MCF 10A (cell line): ENCODE data around the gene MED10. TPM values are rescaled to one million over a fixed set of nuclear protein-coding genes. Genes with fewer than 3 reads are reported as not detected.

Experiments used
- BruUV-seq: library from RNA; stranded (reverse); fragments of 400-500 nt; replicated peaks from 2 replicates; lab custom pipeline; 2021; lab: Mats Ljungman, UMichigan
- CTCF ChIA-PET: fragments of 300-600 bp; sonication (Branson Sonifier 250); formaldehyde crosslinking; extraction: SDS; loops from one replicate; lab custom pipeline; 2021; ENCODE audit warnings: antibody characterized with exemption, inconsistent platforms; lab: Yijun Ruan, JAX
- POLR2A ChIA-PET: fragments of 300-600, 350-650 bp; sonication (Branson Sonifier 250); formaldehyde crosslinking; extraction: SDS; loops from one replicate; lab custom pipeline; 2020; ENCODE audit warnings: antibody characterized with exemption, inconsistent platforms; lab: Yijun Ruan, JAX
- DNase-seq: peaks from one replicate; pipeline ENCODE4 v3.0.0-alpha.2; 2018; ENCODE audit not compliant: unreplicated experiment
- H3K27ac Mint-ChIP-seq: one replicate; pipeline ENCODE4 v1.8.0; 2022; ENCODE audit warnings: mild to moderate bottlenecking, low read depth, mixed read lengths; ENCODE audit not compliant: unreplicated experiment
- H3K27me3 Mint-ChIP-seq: one replicate; pipeline ENCODE4 v1.8.0; 2022; ENCODE audit warnings: mixed read lengths; ENCODE audit not compliant: insufficient read depth, unreplicated experiment
- H3K36me3 Mint-ChIP-seq: one replicate; pipeline ENCODE4 v1.8.0; 2022; ENCODE audit warnings: mild to moderate bottlenecking, moderate library complexity, mixed read lengths; ENCODE audit not compliant: insufficient read depth, unreplicated experiment
- H3K4me1 Mint-ChIP-seq: one replicate; pipeline ENCODE4 v1.8.0; 2022; ENCODE audit warnings: mixed read lengths; ENCODE audit not compliant: insufficient read depth, unreplicated experiment
- H3K4me3 Mint-ChIP-seq: one replicate; pipeline ENCODE4 v1.8.0; 2022; ENCODE audit warnings: mild to moderate bottlenecking, moderate library complexity, mixed read lengths; ENCODE audit not compliant: unreplicated experiment
- H3K9me3 Mint-ChIP-seq: one replicate; pipeline ENCODE4 v1.8.0; 2022; ENCODE audit warnings: mixed read lengths; ENCODE audit not compliant: unreplicated experiment
- intact Hi-C: fragments of 100-400 bp; cut with micrococcal nuclease; formaldehyde crosslinking; loops from 2 replicates; pipeline ENCODE4 v1.14.1; 2022
- total RNA-seq: library from RNA; stranded (reverse); gene quantifications from 2 replicates; pipeline ENCODE4 v1.2.3, GENCODE V29; 2022
- TF ChIP-seq, protein P1 (sequence below): fragments of 200-600 bp; IDR thresholded peaks from one replicate; pipeline ENCODE4 v1.8.0; 2022; ENCODE audit warnings: antibody characterized with exemption, mild to moderate bottlenecking; ENCODE audit not compliant: unreplicated experiment

Gene MED10
- total RNA-seq, 1 experiment from 2014 or later: 85.1 TPM

DNA sequence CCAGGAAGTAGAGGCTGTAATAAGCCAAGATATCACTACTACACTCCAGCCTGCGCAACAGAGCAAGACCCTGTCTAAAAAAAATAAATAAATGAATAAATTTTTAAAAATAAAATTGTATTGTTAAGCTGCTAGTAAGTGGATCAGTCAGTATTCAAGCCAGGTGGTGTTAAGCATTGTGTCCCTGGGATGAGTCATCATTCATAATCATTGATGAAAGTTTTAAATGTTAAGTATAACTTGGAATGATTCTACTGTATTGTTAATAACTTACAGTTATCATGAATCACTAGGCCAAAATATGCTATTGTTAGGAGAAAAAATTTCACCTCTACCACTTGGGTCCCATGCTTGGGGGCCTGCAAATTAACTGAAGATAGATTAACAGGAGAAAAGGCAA, 38.2 kb downstream of the MED10 start:
- Mint-ChIP-seq H3K27ac (no peak overlapping the region), H3K4me1 (no peaks in the 10 kb centered on the region), H3K9me3 (no peaks in the 10 kb centered on the region), H3K4me3 (no peak overlapping the region), H3K27me3 (peaks cover 51% of the 10 kb centered on the region), H3K36me3 (no peaks in the 10 kb centered on the region)
- ChIA-PET CTCF (no interaction called here), POLR2A (no interaction called here)
- intact Hi-C loops: no loop called here
- TF ChIP-seq, protein P1, sequence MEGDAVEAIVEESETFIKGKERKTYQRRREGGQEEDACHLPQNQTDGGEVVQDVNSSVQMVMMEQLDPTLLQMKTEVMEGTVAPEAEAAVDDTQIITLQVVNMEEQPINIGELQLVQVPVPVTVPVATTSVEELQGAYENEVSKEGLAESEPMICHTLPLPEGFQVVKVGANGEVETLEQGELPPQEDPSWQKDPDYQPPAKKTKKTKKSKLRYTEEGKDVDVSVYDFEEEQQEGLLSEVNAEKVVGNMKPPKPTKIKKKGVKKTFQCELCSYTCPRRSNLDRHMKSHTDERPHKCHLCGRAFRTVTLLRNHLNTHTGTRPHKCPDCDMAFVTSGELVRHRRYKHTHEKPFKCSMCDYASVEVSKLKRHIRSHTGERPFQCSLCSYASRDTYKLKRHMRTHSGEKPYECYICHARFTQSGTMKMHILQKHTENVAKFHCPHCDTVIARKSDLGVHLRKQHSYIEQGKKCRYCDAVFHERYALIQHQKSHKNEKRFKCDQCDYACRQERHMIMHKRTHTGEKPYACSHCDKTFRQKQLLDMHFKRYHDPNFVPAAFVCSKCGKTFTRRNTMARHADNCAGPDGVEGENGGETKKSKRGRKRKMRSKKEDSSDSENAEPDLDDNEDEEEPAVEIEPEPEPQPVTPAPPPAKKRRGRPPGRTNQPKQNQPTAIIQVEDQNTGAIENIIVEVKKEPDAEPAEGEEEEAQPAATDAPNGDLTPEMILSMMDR: no peak
- DNase-seq: no peak
- BruUV-seq: no TSS peak

GRCh38 chr5:6338871-6339270, 39.5 kb downstream of the MED10 start:
- peaks cover 54% of the 10 kb centered on the region for H3K27me3 Mint-ChIP-seq
- no peak overlapping the region for H3K4me3 Mint-ChIP-seq
- H3K27ac Mint-ChIP-seq: no peak overlapping the region
- BruUV-seq: no TSS peak
- DNase-seq: no peak
- ChIA-PET CTCF (no interaction called here), POLR2A (no interaction called here)
- H3K9me3 Mint-ChIP-seq: no peaks in the 10 kb centered on the region
- H3K36me3 Mint-ChIP-seq: no peaks in the 10 kb centered on the region
- H3K4me1 Mint-ChIP-seq: no peaks in the 10 kb centered on the region
- TF ChIP-seq, protein P1: no peak
- intact Hi-C loops: no loop called here

DNA sequence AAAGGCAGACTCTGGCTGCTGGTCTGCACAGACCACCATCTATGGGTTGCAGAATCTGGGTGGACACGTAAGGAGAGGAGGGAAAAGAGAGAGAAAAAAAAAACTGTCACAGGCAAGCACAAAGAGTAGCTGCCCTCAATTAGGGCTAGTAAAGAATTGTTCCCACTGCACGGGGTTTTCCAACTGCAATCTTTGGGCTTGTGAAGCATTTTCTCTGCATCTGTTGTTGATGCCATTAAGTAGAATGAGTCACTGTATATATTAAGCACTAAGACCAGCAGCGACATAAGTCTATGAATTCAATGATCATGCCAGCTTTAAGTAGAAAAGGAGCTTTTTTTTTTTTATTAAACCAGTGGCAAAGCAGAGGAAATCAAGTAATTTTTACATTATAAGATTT, 40.2 kb downstream of the MED10 start:
- DNase-seq: no peak
- Mint-ChIP-seq H3K9me3 (no peaks in the 10 kb centered on the region), H3K27ac (no peak overlapping the region), H3K27me3 (peaks cover 51% of the 10 kb centered on the region), H3K36me3 (no peaks in the 10 kb centered on the region), H3K4me3 (no peak overlapping the region), H3K4me1 (no peaks in the 10 kb centered on the region)
- ChIA-PET POLR2A (no interaction called here), CTCF (interaction anchor here (0.9 kb wide), 1 partner anchor 240 kb away, joined by 3 read pairs; no protein-coding TSS in a partner anchor)
- intact Hi-C loops: no loop called here
- TF ChIP-seq, protein P1: no peak
- BruUV-seq: no TSS peak

DNA sequence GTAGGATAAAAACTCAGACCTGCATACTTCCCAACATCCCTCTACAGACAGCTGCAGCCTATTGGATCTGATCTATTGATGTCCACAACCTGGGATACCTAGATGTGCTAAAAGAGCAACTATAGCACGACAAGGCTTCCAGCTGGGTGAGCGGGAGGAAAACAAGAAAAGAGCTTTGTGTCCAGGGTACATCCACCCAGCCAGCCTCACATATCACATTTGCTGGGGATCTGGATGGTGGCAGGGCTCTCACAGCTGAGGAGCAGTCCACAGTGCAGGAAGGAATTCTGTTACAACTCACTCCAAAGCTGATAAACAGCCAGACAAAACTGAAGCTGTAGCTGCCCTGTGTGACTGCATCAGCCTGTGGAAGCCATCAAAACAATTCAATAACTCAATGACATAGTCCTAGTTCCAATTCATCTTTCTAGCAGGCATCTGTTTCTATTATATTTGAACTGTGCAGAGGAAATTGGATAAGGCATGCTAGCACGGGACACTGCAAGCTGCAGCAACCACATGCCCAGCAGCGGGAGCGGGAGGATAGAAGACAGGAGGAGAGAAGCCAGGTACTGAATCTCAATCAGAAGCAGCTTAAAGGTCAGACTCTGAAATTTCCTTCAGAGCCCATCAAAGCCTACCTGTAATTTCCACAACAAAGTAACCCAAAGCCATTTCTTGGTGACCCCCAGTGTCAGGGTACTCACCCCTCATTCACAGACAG, 45.0 kb downstream of the MED10 start:
- Mint-ChIP-seq H3K36me3 (no peaks in the 10 kb centered on the region), H3K27me3 (peaks cover 29% of the 10 kb centered on the region), H3K4me1 (no peaks in the 10 kb centered on the region), H3K4me3 (no peak overlapping the region), H3K27ac (no peak overlapping the region), H3K9me3 (peaks cover 7% of the 10 kb centered on the region)
- no TSS peak for BruUV-seq
- ChIA-PET CTCF (interaction anchor here (1.4 kb wide), 1 partner anchor 836 kb away, joined by 3 read pairs; no protein-coding TSS in a partner anchor), POLR2A (interaction anchor here (0.6 kb wide), 1 partner anchor 781 kb away, joined by 3 read pairs; no protein-coding TSS in a partner anchor)
- no peak for DNase-seq
- TF ChIP-seq, protein P1: no peak
- intact Hi-C loops: no loop called here
